H1 (cell line): ENCODE measurements around the gene ADD1. TPM values are rescaled to one million over a fixed set of nuclear protein-coding genes. Genes with fewer than 3 reads are reported as not detected.

Experiments used
- ATF3 ChIP-seq: IDR thresholded peaks from 2 replicates; pipeline ENCODE4 v1.6.1; 2011; ENCODE audit warnings: low read depth, mild to moderate bottlenecking, low read length; ENCODE audit not compliant: insufficient read depth
- BRCA1 ChIP-seq: IDR thresholded peaks from 2 replicates; pipeline ENCODE4 v1.6.1; 2012; ENCODE audit warnings: low read depth, low read length, improper control_type of control experiment
- CHD2 ChIP-seq: IDR thresholded peaks from 2 replicates; pipeline ENCODE4 v1.6.1; 2012; ENCODE audit warnings: low read length, improper control_type of control experiment
- CHD7 ChIP-seq: fragments of 300-600 bp; sonication (generic); IDR thresholded peaks from 2 replicates; pipeline ENCODE4 v1.7.1; 2012; ENCODE audit warnings: low read length, moderate library complexity, mild to moderate bottlenecking, inconsistent platforms; ENCODE audit not compliant: insufficient replicate concordance
- GTF2F1 ChIP-seq: IDR thresholded peaks from 2 replicates; pipeline ENCODE4 v1.6.1; 2012; ENCODE audit warnings: low read depth, low read length, improper control_type of control experiment, borderline replicate concordance
- HDAC2 ChIP-seq, 2 experiments: fragments of 300-600 bp in 1 of 2; sonication (generic) in 1 of 2; IDR thresholded peaks; 2 replicates each; pipeline ENCODE4 v1.6.1; 2011 to 2012; ENCODE audit warnings: low read depth in 2 of 2, low read length in 2 of 2, mild to moderate bottlenecking in 2 of 2, moderate library complexity in 2 of 2, borderline replicate concordance in 1 of 2, inconsistent platforms in 1 of 2
- NANOG ChIP-seq: IDR thresholded peaks from 2 replicates; pipeline ENCODE4 v1.6.1; 2011; ENCODE audit warnings: low read length, low read depth, mild to moderate bottlenecking, inconsistent platforms; ENCODE audit not compliant: insufficient read depth, poor library complexity, severe bottlenecking
- RFX5 ChIP-seq: IDR thresholded peaks from 2 replicates; pipeline ENCODE4 v1.6.1; 2011; ENCODE audit warnings: low read depth, low read length, improper control_type of control experiment, borderline replicate concordance
- TAF1 ChIP-seq: IDR thresholded peaks from 2 replicates; pipeline ENCODE4 v1.6.1; 2011; ENCODE audit warnings: mild to moderate bottlenecking, low read depth, low read length
- TCF12 ChIP-seq: IDR thresholded peaks from 2 replicates; pipeline ENCODE4 v1.6.1; 2011; ENCODE audit warnings: low read depth, mild to moderate bottlenecking, low read length
- ZNF274 ChIP-seq: IDR thresholded peaks from 2 replicates; pipeline ENCODE4 v1.7.0; 2012; ENCODE audit warnings: low read length, borderline replicate concordance; ENCODE audit errors: extremely low read depth
- polyA plus RNA-seq, 7 experiments: library from polyadenylated mRNA; depleted of rRNA in 3 of 7; stranded (reverse) in 5 of 7; unstranded in 2 of 7; fragments of >200 nt in 5 of 7; fragments of 200-250 nt in 2 of 7; gene quantifications; 1 replicate in 5 of 7; 2 replicates in 1 of 7; 4 replicates in 1 of 7; pipeline versions ENCODE4 v1.2.1 to v1.2.3, GENCODE V29; 2011 to 2013; ENCODE audit warnings: missing spikeins in 2 of 7, mixed read lengths in 2 of 7
- total RNA-seq: library from RNA; stranded (reverse); fragmentation: NEBNext Ultra II Directional; extraction: Animal tissue kit (Norgen Biotek cat#: 25700); gene quantifications from 2 replicates; pipeline ENCODE4 v1.2.1, GENCODE V29; 2021

ADD1 gene
- total and polyA plus RNA-seq, 2 of the 8 experiments (the other 6 are each of a cell fraction or from before 2014, with no cell fraction given): 113 to 143 TPM

GRCh38 chr4:2846172-2846571 lies 2.5 kb downstream of the ADD1 start (continued):
- no peak for TF ChIP-seq CHD7
- TF ChIP-seq GTF2F1: no peak
- no peak for TF ChIP-seq ZNF274
- TF ChIP-seq TCF12: no peak
- no peak for TF ChIP-seq RFX5
- no peak for TF ChIP-seq ATF3
- TF ChIP-seq TAF1: no peak
- TF ChIP-seq HDAC2 (IDR thresholded peaks at IDR 0.05; ENCODE audit: borderline replicate concordance in 1 of 2, low read depth in 2 of 2, low read length in 2 of 2): no peak
- TF ChIP-seq NANOG: no peak
- no peak for TF ChIP-seq CHD2
- TF ChIP-seq BRCA1: no peak
